ENCODE measurements around the gene MYH13. TPM values are rescaled to one million over a fixed set of nuclear protein-coding genes. Genes with fewer than 3 reads are reported as not detected.

Gene MYH13
- total RNA-seq, 2 experiments from 2014 or later = not detected

- ATAC-seq (ENCODE audit: poor library complexity) (no peak), DNase-seq (no peak)
- intact Hi-C loops (cut with DNase I, micrococcal nuclease) = no loop called here
- peaks cover 10% of the 10 kb centered on the region for H3K27me3 Mint-ChIP-seq
- Histone ChIP-seq H3K4me3 (ENCODE audit: low read length) (no peak overlapping the region), H3K36me3 (ENCODE audit: insufficient read depth, low read length) (no peaks in the 10 kb centered on the region), H3K9me3 (ENCODE audit: control insufficient read depth in 1 of 2, insufficient read depth in 1 of 2, low read length in 2 of 2) (peaks cover 0 to 6% of the 10 kb centered on the region in 2 experiments), H3K27me3 (ENCODE audit: control insufficient read depth in 1 of 2, insufficient read depth in 2 of 2, low read length in 2 of 2) (peaks cover 0 to 4% of the 10 kb centered on the region in 2 experiments), H3K27ac (ENCODE audit: low read depth in 1 of 2, low read length in 2 of 2) (no peak overlapping the region), H3K4me1 (ENCODE audit: insufficient read depth, low read length) (no peaks in the 10 kb centered on the region)
- H3K4me3 Mint-ChIP-seq = no peak overlapping the region
- ChIA-PET POLR2A (no interaction called here), CTCF (no interaction called here)
- no peaks in the 10 kb centered on the region for H3K4me1 Mint-ChIP-seq (ENCODE audit: low read depth)
- H3K27ac Mint-ChIP-seq = no peak overlapping the region
- no peaks in the 10 kb centered on the region for H3K36me3 Mint-ChIP-seq (ENCODE audit: low read depth)
- TF ChIP-seq CTCF (IDR thresholded peaks at IDR 0.05) = no peak
- H3K9me3 Mint-ChIP-seq = no peaks in the 10 kb centered on the region
Measured at GRCh38 chr17:10280068-10280467, 92.7 kb downstream of the MYH13 start.

DNA sequence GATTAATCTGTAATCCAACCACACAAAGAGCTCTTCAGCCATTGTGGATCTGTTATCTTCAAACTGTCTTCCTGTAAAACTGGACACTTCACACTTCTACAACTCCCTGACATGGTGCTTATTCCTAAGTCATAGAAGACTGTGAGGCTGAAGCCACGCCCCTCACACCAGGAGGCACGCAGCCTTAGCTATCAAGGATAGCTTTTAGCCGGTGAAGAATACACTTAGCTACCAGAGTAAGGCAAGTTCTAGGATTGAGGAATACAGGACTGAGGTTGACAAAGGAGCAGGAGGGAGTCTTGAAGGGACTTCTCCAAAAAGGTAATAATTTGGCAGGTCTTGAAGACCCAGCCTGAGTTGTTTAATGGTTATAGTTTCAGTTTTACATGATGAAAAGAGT is 94.6 kb downstream of the MYH13 start:
- no peak for ATAC-seq (ENCODE audit: poor library complexity)
- Mint-ChIP-seq H3K36me3 (ENCODE audit: low read depth) (no peaks in the 10 kb centered on the region), H3K4me1 (ENCODE audit: low read depth) (no peaks in the 10 kb centered on the region), H3K27me3 (peaks cover 10% of the 10 kb centered on the region), H3K4me3 (no peak overlapping the region), H3K9me3 (no peaks in the 10 kb centered on the region), H3K27ac (no peak overlapping the region)
- Histone ChIP-seq H3K36me3 (ENCODE audit: insufficient read depth, low read length) (no peaks in the 10 kb centered on the region), H3K27ac (ENCODE audit: low read depth in 1 of 2, low read length in 2 of 2) (no peak overlapping the region), H3K9me3 (ENCODE audit: control insufficient read depth in 1 of 2, insufficient read depth in 1 of 2, low read length in 2 of 2) (peaks cover 0 to 6% of the 10 kb centered on the region in 2 experiments), H3K4me1 (ENCODE audit: insufficient read depth, low read length) (no peaks in the 10 kb centered on the region), H3K27me3 (ENCODE audit: control insufficient read depth in 1 of 2, insufficient read depth in 2 of 2, low read length in 2 of 2) (peaks cover 0 to 4% of the 10 kb centered on the region in 2 experiments), H3K4me3 (ENCODE audit: low read length) (no peak overlapping the region)
- intact Hi-C loops (cut with DNase I, micrococcal nuclease) = no loop called here
- CTCF ChIA-PET = no interaction called here
- POLR2A ChIA-PET = no interaction called here
- TF ChIP-seq CTCF (IDR thresholded peaks at IDR 0.05) = no peak
- DNase-seq = no peak

GRCh38 chr17:10276436-10276835 is 96.4 kb downstream of the MYH13 start:
- no peak overlapping the region for H3K27ac Mint-ChIP-seq
- no peaks in the 10 kb centered on the region for H3K4me1 ChIP-seq (ENCODE audit: insufficient read depth, low read length)
- H3K36me3 ChIP-seq (ENCODE audit: insufficient read depth, low read length) = no peaks in the 10 kb centered on the region
- H3K27me3 Mint-ChIP-seq = peaks cover 10% of the 10 kb centered on the region
- no peak for ATAC-seq (ENCODE audit: poor library complexity)
- H3K4me3 ChIP-seq (ENCODE audit: low read length) = no peak overlapping the region
- H3K27me3 ChIP-seq (ENCODE audit: control insufficient read depth in 1 of 2, insufficient read depth in 2 of 2, low read length in 2 of 2) = peaks cover 0 to 4% of the 10 kb centered on the region in 2 experiments
- H3K36me3 Mint-ChIP-seq (ENCODE audit: low read depth) = no peaks in the 10 kb centered on the region
- H3K9me3 Mint-ChIP-seq = no peaks in the 10 kb centered on the region
- H3K4me1 Mint-ChIP-seq (ENCODE audit: low read depth) = no peaks in the 10 kb centered on the region
- DNase-seq = no peak
- CTCF ChIA-PET = no interaction called here
- H3K9me3 ChIP-seq (ENCODE audit: control insufficient read depth in 1 of 2, insufficient read depth in 1 of 2, low read length in 2 of 2) = peaks cover 0 to 6% of the 10 kb centered on the region in 2 experiments
- intact Hi-C loops (cut with DNase I, micrococcal nuclease) = no loop called here
- POLR2A ChIA-PET = interaction anchor here (0.6 kb wide), 1 partner anchor 149 kb away, joined by 3 read pairs; no protein-coding TSS in a partner anchor
- H3K27ac ChIP-seq (ENCODE audit: low read depth in 1 of 2, low read length in 2 of 2) = no peak overlapping the region
- H3K4me3 Mint-ChIP-seq = no peak overlapping the region
- no peak for TF ChIP-seq CTCF (IDR thresholded peaks at IDR 0.05)

Data from CD4-positive, alpha-beta T cell (primary cell).